ENCODE data around the gene TAB2.
A peak's percentile ranks its signal among the peaks of the same experiment; 100 is the strongest.
"Not testable (repeated sequence)": the region's sequence is repeated elsewhere in the genome, so short reads cannot be mapped to it uniquely, and the experiment has no call there.

Gene TAB2

DNA sequence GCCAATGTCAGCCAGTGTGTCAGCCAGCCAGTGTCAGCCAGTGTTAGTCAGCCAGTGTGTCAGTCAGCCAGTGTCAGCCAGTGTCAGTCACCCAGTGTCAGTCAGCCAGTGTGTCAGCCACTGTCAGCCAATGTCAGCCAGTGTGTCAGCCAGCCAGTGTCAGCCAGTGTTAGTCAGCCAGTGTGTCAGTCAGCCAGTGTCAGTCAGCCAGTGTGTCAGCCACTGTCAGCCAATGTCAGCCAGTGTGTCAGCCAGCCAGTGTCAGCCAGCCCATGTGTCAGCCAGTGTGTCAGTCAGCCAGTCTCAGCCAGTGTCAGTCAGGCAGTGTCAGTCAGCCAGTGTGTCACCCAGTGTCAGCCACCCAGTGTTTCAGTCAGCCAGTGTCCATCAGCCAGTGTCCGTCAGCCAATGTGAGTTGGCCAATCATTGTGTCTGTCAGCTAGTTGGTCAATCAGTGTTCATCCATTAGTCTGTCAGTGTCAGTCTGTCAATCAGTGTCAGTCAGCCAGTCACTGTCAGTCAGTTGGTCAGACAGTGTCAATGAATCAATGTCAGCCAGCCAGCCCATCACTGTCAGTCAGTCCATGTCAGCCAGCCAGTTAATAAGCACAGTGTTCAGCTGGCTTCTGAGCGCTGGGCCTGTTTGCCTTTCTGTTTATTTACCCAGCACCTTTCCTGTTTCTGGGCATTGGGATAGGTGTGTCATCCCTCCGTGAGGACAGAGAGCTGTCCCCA is 127.0 kb downstream of the TAB2 start:
- not testable (repeated sequence) for DNase-seq (ENCODE audit: low spot score)

GRCh38 chr6:149445095-149445466 is 127.6 kb downstream of the TAB2 start:
- no peak for DNase-seq (ENCODE audit: low spot score)

GRCh38 chr6:149445573-149445972 is 128.1 kb downstream of the TAB2 start:
- no peak for DNase-seq (ENCODE audit: low spot score)

GRCh38 chr6:149446791-149447376 is 129.4 kb downstream of the TAB2 start:
- no peak for DNase-seq (ENCODE audit: low spot score)

DNA sequence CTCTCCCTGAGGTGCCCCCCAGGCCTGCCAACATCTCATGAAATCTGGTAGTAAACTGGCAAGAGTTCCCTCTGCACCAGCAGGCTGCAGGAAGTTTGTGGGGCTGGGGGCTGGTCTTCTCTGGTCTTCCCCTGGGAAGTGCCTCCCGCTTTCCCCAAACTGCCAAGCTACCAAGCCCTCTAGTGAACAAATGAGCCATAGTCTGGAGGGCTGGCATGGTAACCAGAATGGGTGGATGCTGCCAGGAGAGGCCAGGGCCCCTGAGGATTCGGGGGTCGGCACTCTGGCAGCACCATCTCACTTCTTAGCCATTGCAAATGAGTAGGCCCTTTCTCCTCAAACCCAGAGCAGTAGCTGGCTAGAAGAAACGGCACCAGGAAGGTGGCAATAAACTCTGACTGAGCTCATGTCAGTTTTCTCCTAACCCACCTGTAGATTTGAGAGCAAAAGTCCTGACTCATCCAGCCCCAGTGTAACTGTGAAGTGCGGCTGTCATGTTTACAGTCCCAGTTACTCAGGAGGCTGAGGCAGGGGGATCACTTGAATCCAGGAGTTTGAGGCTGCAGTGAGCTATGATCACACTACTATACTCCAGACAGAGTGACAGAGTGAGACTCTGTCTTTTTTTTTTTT is 131.4 kb downstream of the TAB2 start:
- DNase-seq (ENCODE audit: low spot score), result no peak

GRCh38 chr6:149449831-149450678 is 132.5 kb downstream of the TAB2 start:
- no peak for DNase-seq (ENCODE audit: low spot score)

DNA sequence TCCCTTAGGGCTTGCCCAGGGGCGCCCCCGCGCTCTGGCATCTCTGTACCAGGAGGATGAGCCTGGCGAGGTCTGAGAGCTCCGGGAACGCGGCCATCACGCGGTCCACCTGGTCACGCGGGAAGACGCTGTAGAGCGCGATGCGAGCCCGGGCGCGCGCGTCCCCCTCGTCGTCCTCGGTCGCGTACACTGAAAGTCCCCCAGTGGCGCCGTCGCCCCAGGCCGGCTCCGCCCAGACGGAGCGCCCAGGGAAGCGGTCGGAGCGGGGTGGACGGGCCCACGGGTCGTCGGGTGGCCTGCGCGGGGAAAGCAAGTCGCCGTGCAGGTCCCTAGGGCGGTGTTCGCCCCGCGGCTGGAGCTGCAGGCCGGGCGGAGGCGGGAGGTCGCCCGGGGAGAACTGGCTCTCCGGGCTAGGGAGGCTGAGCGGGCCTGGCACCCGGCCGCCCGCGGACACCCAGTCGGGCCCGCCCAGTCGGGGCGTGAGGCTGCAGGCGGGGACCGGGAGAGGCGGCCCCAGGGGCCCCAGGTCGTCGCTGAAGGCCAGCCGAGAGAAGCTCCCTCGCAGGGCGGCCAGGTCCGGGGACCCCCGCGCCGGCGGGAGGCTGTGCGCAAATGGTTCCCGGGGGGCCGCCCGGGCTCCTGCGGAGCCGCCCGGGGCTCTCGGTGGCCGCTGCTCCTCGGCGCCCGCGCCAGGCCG is 133.3 kb downstream of the TAB2 start:
- no peak for DNase-seq (ENCODE audit: low spot score)

DNA sequence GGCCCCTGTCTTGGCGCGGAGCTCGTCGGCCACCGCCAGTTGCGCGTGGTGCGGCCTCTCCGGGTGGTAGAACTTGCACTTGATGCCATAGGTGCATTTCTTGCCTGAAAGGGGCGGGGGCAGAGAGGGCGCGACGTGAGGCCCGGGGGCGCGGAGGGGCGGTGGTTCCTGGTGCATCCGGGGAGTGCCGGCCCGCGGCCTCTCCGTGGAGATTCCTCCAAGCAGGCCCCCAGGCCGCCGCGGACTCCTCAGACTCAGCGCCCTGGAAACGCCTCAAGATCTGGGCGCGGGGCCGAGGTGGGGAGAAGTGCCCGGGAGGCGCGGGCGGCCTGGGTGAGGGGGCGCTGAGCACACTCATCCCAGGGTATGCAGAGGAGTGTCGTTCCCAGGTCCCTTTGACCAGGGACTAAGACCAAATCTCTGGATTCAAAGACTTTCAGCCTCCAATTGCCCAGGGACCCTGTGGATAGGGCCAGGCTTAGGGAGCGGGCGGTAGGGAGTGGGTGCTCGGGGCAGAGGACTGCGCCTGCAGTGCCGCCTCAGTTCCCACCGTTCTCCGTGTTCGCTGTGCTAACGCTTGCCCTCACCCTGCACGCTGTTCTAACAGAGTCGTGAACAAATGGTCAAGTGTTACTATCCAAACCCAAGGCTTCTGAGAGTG is 134.0 kb downstream of the TAB2 start:
- DNase-seq (ENCODE audit: low spot score), result no peak

GRCh38 chr6:149452037-149452939 is 134.8 kb downstream of the TAB2 start:
- DNase-seq (ENCODE audit: low spot score), result no peak

DNA sequence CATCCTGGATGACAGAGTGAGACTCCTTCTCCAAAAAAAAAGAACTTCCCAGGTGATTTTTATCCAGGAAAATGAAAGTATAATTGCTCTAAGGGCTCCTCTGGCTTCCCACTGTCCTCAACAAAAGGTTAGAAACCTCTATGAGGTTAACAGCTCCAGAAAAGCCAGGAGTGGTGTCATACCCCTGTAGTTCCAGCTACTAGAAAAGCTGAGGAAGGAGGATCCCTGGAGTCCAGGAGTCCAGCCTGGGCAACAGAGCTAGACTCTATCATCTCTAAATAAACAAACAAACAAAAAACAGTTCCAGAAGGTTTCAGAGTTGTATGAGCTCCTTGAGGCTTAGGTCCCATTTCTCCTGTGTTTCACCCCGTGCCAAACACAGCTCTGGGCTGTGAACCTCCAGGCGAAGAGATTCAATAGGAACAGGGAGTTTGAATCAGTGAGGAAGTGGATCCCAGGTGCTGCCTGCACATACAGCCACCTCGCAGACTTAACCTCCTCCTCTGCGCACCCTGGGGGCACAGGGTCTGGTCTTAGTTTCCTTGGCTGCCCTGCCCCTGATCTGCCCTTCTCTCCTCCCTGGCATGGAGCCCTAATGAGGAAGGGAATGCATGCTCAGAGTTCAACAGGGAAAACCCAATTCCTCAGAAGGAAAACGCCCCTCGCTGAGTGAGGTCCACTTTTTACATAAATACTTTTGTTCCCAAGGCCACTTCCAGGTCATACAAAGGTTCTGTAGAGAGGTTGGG is 136.3 kb downstream of the TAB2 start:
- DNase-seq (ENCODE audit: low spot score), result no peak

DNA sequence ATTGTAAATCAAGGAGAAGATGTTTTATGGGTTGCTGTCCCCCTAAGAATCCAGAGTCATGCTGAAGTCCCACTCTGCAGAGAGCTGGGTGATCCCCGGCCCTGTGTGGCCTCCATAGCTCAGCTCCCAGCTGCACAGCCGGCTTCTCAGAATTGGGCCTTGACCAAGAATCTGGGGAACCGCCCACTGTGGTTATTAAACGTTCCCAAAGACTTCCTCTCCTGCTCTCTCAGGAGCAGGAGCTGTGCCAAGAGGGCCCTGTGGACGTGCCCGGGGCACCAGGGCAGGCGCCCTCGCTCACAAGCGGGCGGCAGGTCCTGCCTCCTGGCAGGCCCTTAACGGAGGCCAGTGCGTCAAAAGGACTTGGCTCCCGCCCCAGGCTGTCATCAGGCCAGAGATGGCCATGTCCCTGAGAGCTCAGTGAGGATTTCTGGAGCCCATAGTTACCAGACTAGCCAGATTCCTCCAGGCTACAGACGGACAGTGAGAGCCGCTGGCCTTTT is 136.9 kb downstream of the TAB2 start:
- DNase-seq (ENCODE audit: low spot score), result peak; percentile 89

- no peak for DNase-seq (ENCODE audit: low spot score)
Measured at GRCh38 chr6:149455031-149455732, 137.7 kb downstream of the TAB2 start.

DNA sequence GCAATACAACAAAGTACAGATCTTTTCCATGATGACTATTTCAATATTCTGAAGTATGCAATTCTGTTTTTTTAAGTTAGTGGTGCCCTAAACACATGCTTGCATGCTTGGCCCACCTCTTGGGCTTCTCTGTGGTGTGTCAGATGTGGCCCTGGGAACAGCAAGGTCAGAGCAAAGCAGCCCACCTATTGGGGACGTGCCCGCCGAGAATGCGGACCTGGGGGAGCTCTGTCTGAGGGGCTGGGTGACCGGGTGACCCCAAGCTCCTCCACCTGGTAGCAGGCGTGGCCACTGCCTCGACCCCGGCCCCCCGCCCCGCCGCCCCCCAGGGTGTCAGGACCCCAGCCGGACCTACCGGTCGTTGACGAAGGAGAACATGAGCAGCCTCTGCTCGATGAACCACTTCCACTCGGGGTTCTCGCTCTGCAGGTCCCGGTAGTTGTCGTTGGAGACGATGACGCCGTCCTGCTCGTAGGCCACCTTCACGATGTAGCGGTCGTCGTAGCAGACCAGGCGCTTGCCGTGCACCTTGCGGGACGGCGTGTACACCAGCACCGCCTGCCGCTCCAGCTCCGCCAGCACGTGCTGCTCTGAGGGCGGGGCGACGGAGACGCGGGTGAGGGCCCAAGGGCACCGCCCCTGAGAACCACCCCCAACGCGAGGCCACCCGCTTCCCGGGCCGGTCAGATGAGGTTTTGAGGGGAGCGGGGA is 139.0 kb downstream of the TAB2 start:
- no peak for DNase-seq (ENCODE audit: low spot score)

DNA sequence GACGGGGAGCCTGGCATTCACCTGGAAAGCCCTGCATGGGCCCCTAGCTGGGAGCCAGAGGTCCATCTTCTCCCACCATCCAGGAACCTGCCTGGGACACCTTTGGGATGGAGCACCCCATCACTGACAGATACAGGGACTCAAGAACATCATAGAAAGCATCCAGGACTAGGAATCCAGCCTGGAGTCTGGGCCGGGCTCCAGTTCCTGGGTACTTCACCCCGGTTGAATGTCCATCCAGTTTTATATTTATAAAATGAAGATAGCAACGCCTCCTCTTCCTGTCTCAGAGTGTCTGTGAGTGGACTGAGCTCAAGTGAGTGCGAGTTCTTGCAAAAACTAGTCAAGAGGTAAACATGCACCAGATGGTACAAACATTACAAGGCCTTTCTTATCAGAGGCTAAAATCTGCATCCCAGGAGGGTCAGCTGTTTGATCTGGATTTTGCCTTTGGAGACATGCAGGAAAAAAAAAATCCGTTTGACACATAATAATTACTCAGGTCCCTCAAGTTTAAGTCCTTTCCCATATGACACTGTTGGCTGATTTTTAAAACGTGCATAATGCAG is 139.9 kb downstream of the TAB2 start:
- no peak for DNase-seq (ENCODE audit: low spot score)

DNA sequence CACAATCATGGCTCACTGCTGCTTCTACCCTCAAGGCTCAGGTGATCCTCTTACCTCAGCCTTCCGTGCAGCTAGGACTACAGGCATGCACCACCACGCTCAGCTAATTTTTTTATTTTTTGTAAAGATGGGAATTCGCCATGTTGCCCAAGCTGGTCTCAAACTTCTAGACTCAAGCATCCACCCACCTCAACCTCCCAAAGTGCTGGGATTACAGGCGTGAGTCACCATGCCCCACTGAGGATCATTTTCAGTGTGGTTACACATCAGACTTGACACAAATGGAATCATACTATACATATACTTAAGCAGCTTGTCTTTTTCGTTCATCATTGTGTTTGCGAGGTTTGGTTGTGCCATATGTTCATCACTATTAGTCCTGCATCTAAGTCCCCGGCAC is 140.7 kb downstream of the TAB2 start:
- DNase-seq (ENCODE audit: low spot score), result no peak

- no peak for DNase-seq (ENCODE audit: low spot score)
Measured at GRCh38 chr6:149458806-149459205, 141.3 kb downstream of the TAB2 start.

DNA sequence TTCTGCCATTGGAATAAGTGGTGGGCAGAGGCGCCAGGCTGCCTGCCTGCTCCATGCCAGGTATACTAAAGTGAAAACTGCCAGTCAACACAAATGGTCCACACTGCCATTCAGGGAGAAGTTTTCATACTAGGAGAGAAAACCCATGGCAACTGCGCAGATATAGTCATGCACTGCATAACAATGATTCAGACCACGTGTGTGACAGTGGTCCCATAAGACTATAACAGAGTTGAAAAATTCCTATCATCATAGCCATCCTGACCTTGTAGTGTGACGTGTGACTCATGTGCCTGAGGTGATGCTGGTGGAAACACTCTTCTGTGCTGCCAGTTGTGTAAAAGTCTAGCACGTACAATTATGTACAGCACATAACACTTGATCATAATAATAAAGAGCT is 142.2 kb downstream of the TAB2 start:
- DNase-seq (ENCODE audit: low spot score), result no peak

GRCh38 chr6:149460249-149460648 is 142.7 kb downstream of the TAB2 start:
- not testable (repeated sequence) for DNase-seq (ENCODE audit: low spot score)
